BLaER1 (cell line): ENCODE data around the gene RBM38.

ENCODE experiments used
- H3K27ac ChIP-seq: shearing (Covaris generic); formaldehyde crosslinking; 2 replicates; pipeline ENCODE4 v1.8.1; 2022
- H3K27me3 ChIP-seq: shearing (Covaris generic); formaldehyde crosslinking; 2 replicates; pipeline ENCODE4 v1.8.1; 2022
- H3K36me3 ChIP-seq: shearing (Covaris generic); formaldehyde crosslinking; 2 replicates; pipeline ENCODE4 v1.8.1; 2022
- H3K4me1 ChIP-seq: shearing (Covaris generic); formaldehyde crosslinking; 2 replicates; pipeline ENCODE4 v1.8.1; 2022
- H3K4me2 ChIP-seq: shearing (Covaris generic); formaldehyde crosslinking; 2 replicates; pipeline ENCODE4 v1.8.1; 2022
- H3K4me3 ChIP-seq: shearing (Covaris generic); formaldehyde crosslinking; 2 replicates; pipeline ENCODE4 v1.8.1; 2022
- H3K9ac ChIP-seq: shearing (Covaris generic); formaldehyde crosslinking; 2 replicates; pipeline ENCODE4 v1.8.1; 2022
- H3K9me3 ChIP-seq: shearing (Covaris generic); formaldehyde crosslinking; 2 replicates; pipeline ENCODE4 v1.8.1; 2022
- H4K20me1 ChIP-seq: shearing (Covaris generic); formaldehyde crosslinking; 2 replicates; pipeline ENCODE4 v1.8.1; 2022
- Cebpa-rat ChIP-seq: shearing (Covaris generic); IDR thresholded peaks from 2 replicates; pipeline ENCODE4 v1.8.1; 2022

The RBM38 gene

DNA sequence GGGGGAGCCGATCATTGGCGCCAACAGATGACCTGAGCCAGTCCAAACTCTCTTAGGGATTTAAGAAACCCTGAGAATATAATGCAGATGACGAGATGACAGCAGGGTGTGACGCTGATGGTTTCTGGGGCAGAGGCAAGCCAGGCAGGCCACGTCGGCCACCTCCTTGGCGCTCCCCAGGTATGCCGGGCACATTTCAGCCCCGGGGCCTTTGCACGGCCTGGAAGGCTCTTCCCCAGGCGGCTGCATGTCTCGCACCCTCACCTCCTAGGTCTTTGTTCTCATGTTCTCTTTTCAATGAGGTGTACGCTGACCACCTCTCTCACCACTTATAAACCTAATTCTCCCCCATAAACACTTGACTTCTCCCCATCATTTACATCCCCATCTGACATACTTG, 64.9 kb downstream of the RBM38 start:
- Histone ChIP-seq H3K9ac (no peak overlapping the region), H3K4me1 (peaks cover 56% of the 10 kb centered on the region), H3K4me2 (no peak overlapping the region), H3K27ac (no peak overlapping the region), H3K27me3 (no peaks in the 10 kb centered on the region), H4K20me1 (no peaks in the 10 kb centered on the region), H3K36me3 (no peaks in the 10 kb centered on the region), H3K9me3 (no peaks in the 10 kb centered on the region), H3K4me3 (no peak overlapping the region)
- TF ChIP-seq Cebpa-rat = no peak

DNA sequence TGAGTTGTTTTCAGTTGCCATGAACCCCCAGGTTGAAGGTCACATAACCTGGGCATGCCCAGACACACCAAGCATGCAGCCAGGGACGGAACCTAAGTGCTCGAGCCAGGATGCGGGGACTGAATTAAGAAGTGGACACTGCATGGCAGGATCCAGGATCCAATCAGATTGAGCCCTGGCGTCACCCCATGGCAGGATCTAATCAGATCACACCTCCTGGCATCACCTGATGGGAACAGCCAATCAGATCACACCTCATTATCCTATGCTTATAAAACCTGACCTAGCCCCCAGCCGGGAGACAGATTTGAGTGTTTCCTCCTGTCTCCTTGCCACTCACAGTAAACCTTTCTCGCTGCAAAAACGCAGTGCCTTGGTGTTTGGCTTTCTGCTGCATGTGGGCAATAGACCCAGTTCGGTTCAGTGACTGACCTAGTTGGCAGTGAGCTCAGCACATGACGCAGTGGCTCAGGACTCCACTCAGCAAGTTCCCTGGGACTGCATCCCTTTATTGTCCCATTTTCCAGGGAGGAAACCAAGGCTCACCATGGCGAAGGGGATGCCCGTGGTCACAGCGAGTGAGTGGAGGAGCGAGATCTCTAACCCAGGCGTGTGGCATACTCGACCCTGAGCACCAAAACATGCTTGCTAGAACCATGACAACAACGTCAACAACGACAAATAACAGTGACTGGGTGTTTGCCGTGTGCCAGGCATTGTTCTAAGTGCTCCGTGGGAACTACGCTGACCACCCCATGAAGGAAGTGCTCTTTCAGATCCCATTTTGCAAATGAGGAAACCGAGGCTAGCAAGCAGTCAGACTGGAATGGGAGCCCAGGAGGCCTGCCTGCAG, 66.3 kb downstream of the RBM38 start:
- no peak overlapping the region for H3K4me2 ChIP-seq
- no peak overlapping the region for H3K27ac ChIP-seq
- H3K9me3 ChIP-seq = no peaks in the 10 kb centered on the region
- no peak overlapping the region for H3K4me3 ChIP-seq
- H3K4me1 ChIP-seq = peaks cover 56% of the 10 kb centered on the region
- H3K9ac ChIP-seq = no peak overlapping the region
- no peak for TF ChIP-seq Cebpa-rat
- no peaks in the 10 kb centered on the region for H4K20me1 ChIP-seq
- no peaks in the 10 kb centered on the region for H3K27me3 ChIP-seq
- no peaks in the 10 kb centered on the region for H3K36me3 ChIP-seq

GRCh38 chr20:57458400-57459160, 67.4 kb downstream of the RBM38 start:
- no peak for TF ChIP-seq Cebpa-rat
- Histone ChIP-seq H3K9ac (no peak overlapping the region), H3K4me1 (peaks cover 57% of the 10 kb centered on the region), H3K4me3 (no peak overlapping the region), H3K4me2 (no peak overlapping the region), H3K9me3 (no peaks in the 10 kb centered on the region), H4K20me1 (no peaks in the 10 kb centered on the region), H3K27me3 (no peaks in the 10 kb centered on the region), H3K27ac (no peak overlapping the region), H3K36me3 (no peaks in the 10 kb centered on the region)
